HCT116 (cell line): ENCODE measurements around the gene PLEKHO1. TPM values are rescaled to one million over a fixed set of nuclear protein-coding genes. Genes with fewer than 3 reads are reported as not detected.

Experiments used
- ATAC-seq: fragments of 200-7000 bp; cut with Tn5 transposase; 2 replicates; pipeline ENCODE4 v1.9.1; 2020; ENCODE audit warnings: mild to moderate bottlenecking, moderate library complexity
- BruUV-seq: library from RNA; stranded (reverse); fragments of 400-500 nt; replicated peaks from 2 replicates; lab custom pipeline; 2021; lab: Mats Ljungman, UMichigan
- CTCF ChIA-PET: fragments of 300-600 bp; sonication (Branson Sonifier 250); formaldehyde crosslinking; loops from one replicate; lab custom pipeline; 2021; ENCODE audit warnings: antibody characterized with exemption; lab: Charles Lee
- POLR2A ChIA-PET: fragments of 300-600, 350-600 bp; sonication (Branson Sonifier 250); formaldehyde crosslinking; loops from one replicate; lab custom pipeline; 2021; ENCODE audit warnings: antibody characterized with exemption; lab: Charles Lee
- RAD21 ChIA-PET, 2 experiments: fragments of 300-600 bp; sonication (Branson Sonifier 250); formaldehyde crosslinking; loops; one replicate each; lab custom pipeline; 2023; ENCODE audit warnings: low total read pairs in 2 of 2; ENCODE audit not compliant: uncharacterized antibody in 2 of 2, unreplicated experiment in 2 of 2, low non-redundant PET in 1 of 2; lab: Charles Lee
- DNase-seq: peaks from one replicate; pipeline ENCODE4 v3.0.0-alpha.2; 2010; ENCODE audit warnings: low read depth, low spot score
- H2AFZ ChIP-seq: fragments of 200-600 bp; shearing (Covaris generic), sonication (generic); 2 replicates; pipeline ENCODE4 v1.6.1; 2017; ENCODE audit warnings: low read depth, mixed run types, mixed read lengths, antibody characterized with exemption, low read length; ENCODE audit not compliant: poor library complexity, severe bottlenecking
- H3K27ac ChIP-seq: 2 replicates; pipeline ENCODE4 v1.5.1; 2012; ENCODE audit warnings: low read depth, low read length
- H3K27me3 ChIP-seq: fragments of 200-600 bp; sonication (generic); 2 replicates; pipeline ENCODE4 v1.6.1; 2016; ENCODE audit warnings: mixed run types, low read length, mixed read lengths; ENCODE audit not compliant: insufficient read depth
- H3K36me3 ChIP-seq, 2 experiments: fragments of 200-500 bp in 1 of 2; fragments of 200-600 bp in 1 of 2; sonication (Bioruptor generic) in 1 of 2; sonication (generic) in 1 of 2; 2 replicates each; pipeline versions ENCODE4 v1.5.1 to v1.6.1; 2014 to 2016; ENCODE audit warnings: low read length in 2 of 2, inconsistent platforms in 1 of 2, mixed read lengths in 1 of 2, mixed run types in 1 of 2; ENCODE audit not compliant: insufficient read depth in 2 of 2, control insufficient read depth in 1 of 2
- H3K4me1 ChIP-seq, 2 experiments: fragments of 200-600 bp in 1 of 2; sonication (generic) in 1 of 2; 2 replicates each; pipeline versions ENCODE4 v1.5.1 to v1.6.1; 2012 to 2017; ENCODE audit warnings: low read length in 2 of 2, inconsistent platforms in 1 of 2, mild to moderate bottlenecking in 1 of 2, mixed read lengths in 1 of 2, mixed run types in 1 of 2, moderate library complexity in 1 of 2; ENCODE audit not compliant: insufficient read depth in 2 of 2, control insufficient read depth in 1 of 2
- H3K4me2 ChIP-seq: fragments of 200-600 bp; sonication (generic); 2 replicates; pipeline ENCODE4 v1.6.1; 2017; ENCODE audit warnings: mixed run types, low read length, mixed read lengths
- H3K4me3 ChIP-seq, 2 experiments: fragments of 200-600 bp in 1 of 2; sonication (generic) in 1 of 2; replicated peaks in 1 of 2; 2 replicates each; pipeline ENCODE4 v1.5.1; 2011 to 2016; ENCODE audit warnings: low read length in 2 of 2, control low read depth in 1 of 2, low read depth in 1 of 2, mild to moderate bottlenecking in 1 of 2, mixed read lengths in 1 of 2, mixed run types in 1 of 2
- H3K79me2 ChIP-seq: fragments of 200-600 bp; sonication (generic); 2 replicates; pipeline ENCODE4 v1.6.1; 2017; ENCODE audit warnings: mild to moderate bottlenecking, mixed run types, low read length, moderate library complexity, mixed read lengths; ENCODE audit not compliant: insufficient read depth
- H3K9ac ChIP-seq: fragments of 200-600 bp; sonication (generic); 2 replicates; pipeline ENCODE4 v1.6.1; 2016; ENCODE audit warnings: low read length, mixed read lengths
- H3K9me2 ChIP-seq: fragments of 200-600 bp; sonication (generic), shearing (Covaris generic); 2 replicates; pipeline ENCODE4 v1.6.1; 2017; ENCODE audit warnings: mixed run types, mild to moderate bottlenecking, moderate library complexity; ENCODE audit not compliant: insufficient read depth
- H3K9me3 ChIP-seq, 2 experiments: fragments of 200-500 bp in 1 of 2; fragments of 200-600 bp in 1 of 2; sonication (Bioruptor generic) in 1 of 2; sonication (generic) in 1 of 2; 2 replicates each; pipeline ENCODE4 v1.6.1; 2014 to 2017; ENCODE audit warnings: low read length in 2 of 2, mixed read lengths in 2 of 2, inconsistent platforms in 1 of 2, low read depth in 1 of 2, mild to moderate bottlenecking in 1 of 2, mixed run types in 1 of 2, moderate library complexity in 1 of 2; ENCODE audit not compliant: control insufficient read depth in 1 of 2, insufficient read depth in 1 of 2
- H4K20me1 ChIP-seq: fragments of 200-600 bp; sonication (generic), shearing (Covaris generic); 2 replicates; pipeline ENCODE4 v1.6.1; 2017; ENCODE audit warnings: mixed run types, mild to moderate bottlenecking, moderate library complexity; ENCODE audit not compliant: insufficient read depth
- CBX3 ChIP-seq: IDR thresholded peaks from 2 replicates; pipeline ENCODE4 v1.6.1; 2012; ENCODE audit warnings: low read depth
- FOSL1 ChIP-seq: IDR thresholded peaks from 2 replicates; pipeline ENCODE4 v1.6.1; 2012; ENCODE audit warnings: low read depth
- SRF ChIP-seq: IDR thresholded peaks from 2 replicates; pipeline ENCODE4 v1.6.1; 2012; ENCODE audit warnings: low read depth
- YY1 ChIP-seq: IDR thresholded peaks from 2 replicates; pipeline ENCODE4 v1.6.1; 2011; ENCODE audit warnings: low read length, low read depth, moderate library complexity, mild to moderate bottlenecking; ENCODE audit not compliant: insufficient replicate concordance; ENCODE audit errors: extremely low read depth
- ZFX ChIP-seq: fragments of 450-650 bp; IDR thresholded peaks from 2 replicates; pipeline ENCODE4 v1.6.1; 2017
- intact Hi-C: fragments of 100-400 bp; cut with micrococcal nuclease; formaldehyde crosslinking; loops from 2 replicates; pipeline ENCODE4 v1.10.0; 2022
- total RNA-seq: library from RNA; stranded (reverse); gene quantifications from one replicate; pipeline ENCODE4 v1.2.1, GENCODE V29; 2021; ENCODE audit not compliant: unreplicated experiment
- TF ChIP-seq, protein P1 (sequence below): IDR thresholded peaks from 2 replicates; pipeline ENCODE4 v1.6.1; 2012
- TF ChIP-seq, protein P2 (sequence below): IDR thresholded peaks from 2 replicates; pipeline ENCODE4 v1.6.1; 2011; ENCODE audit warnings: mild to moderate bottlenecking, low read length, moderate library complexity; ENCODE audit not compliant: insufficient replicate concordance; ENCODE audit errors: extremely low read depth
- TF ChIP-seq, protein P3 (sequence below): IDR thresholded peaks from 2 replicates; pipeline ENCODE4 v1.6.1; 2012

Gene PLEKHO1
- total RNA-seq, 1 experiment from 2014 or later, result 6.9 TPM

DNA sequence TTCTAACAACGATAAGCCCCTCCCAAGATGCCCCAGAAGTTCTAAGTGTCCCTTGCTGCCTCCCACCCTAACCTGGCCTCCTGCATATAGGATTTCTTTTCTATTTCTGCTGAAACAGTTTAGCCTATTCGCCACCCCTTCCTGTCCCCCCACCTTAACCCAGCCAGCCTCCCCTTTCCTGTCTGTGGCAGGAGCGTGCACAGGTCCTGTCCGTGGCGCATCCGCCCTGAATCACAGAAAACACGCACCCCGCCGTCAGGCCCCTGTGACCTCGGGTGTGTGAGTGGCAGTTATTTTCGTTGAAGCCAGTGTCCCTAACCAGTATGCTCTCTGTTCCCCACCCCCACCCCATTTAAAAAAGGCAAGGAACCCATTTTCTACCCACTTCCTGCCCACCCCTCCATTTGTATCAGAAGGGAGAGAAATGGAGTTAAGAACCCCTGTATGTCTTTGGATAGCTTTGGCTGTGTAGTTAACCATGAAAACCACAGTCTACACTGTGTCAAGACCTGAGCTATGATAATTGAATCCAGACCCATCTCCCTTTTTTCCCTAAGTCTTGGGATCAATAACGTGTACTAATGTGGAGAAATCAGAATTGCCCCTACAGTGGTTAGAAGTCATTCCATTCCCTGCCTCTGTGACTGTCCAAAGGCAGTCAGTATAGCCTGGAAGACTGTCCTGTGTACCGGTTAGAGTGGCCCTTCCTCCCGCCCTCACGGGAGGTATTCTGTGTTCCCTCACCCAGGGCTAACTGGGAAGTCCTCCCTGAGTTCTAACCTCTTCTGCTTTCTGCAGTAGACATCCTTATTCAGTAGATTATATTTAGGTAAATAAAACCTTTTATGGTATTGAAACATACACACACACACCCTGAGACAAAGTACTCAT lies 1.8 kb downstream of the PLEKHO1 start:
- no peaks in the 10 kb centered on the region; a peak in 1 of 4 replicates for H3K36me3 ChIP-seq
- no peaks in the 10 kb centered on the region for H4K20me1 ChIP-seq
- H2AFZ ChIP-seq, result no peak overlapping the region
- no peak overlapping the region for H3K9ac ChIP-seq
- BruUV-seq, result TSS peak; percentile 38
- CTCF ChIA-PET, result no interaction called here
- H3K9me3 ChIP-seq, result no peaks in the 10 kb centered on the region
- POLR2A ChIA-PET, result no interaction called here
- intact Hi-C loops, result no loop called here
- no peaks in the 10 kb centered on the region for H3K27me3 ChIP-seq
- ATAC-seq (no peak), DNase-seq (no peak)
- TF ChIP-seq CBX3 (no peak), FOSL1 (no peak)
- TF ChIP-seq, protein P1, sequence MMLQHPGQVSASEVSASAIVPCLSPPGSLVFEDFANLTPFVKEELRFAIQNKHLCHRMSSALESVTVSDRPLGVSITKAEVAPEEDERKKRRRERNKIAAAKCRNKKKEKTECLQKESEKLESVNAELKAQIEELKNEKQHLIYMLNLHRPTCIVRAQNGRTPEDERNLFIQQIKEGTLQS, result no peak
- H3K79me2 ChIP-seq, result no peaks in the 10 kb centered on the region
- no peak overlapping the region for H3K4me2 ChIP-seq
- RAD21 ChIA-PET, result no interaction called here
- H3K4me3 ChIP-seq, result no peak overlapping the region
- H3K27ac ChIP-seq, result no peak overlapping the region
- peaks cover 6 to 15% of the 10 kb centered on the region in 2 experiments; a peak in 3 of 4 replicates for H3K4me1 ChIP-seq
- H3K9me2 ChIP-seq, result no peaks in the 10 kb centered on the region

DNA sequence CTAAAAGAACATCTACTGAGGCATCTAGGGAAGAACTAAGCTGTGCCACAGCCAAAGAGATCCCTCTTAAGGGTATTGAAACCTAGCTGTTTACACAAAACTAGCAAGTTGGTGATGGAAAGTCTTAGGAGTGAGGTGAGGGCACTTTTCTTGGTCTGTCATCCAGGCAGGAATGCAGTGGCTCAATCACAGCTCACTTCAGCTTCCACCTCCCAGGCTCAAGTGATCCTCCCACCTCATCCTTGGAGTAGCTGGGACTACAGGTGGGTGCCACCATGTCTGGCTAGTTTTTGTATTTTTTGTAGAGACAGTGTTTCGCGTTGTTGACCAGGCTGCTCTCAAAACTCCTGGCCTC lies 2.4 kb downstream of the PLEKHO1 start:
- Histone ChIP-seq H3K27ac (no peak overlapping the region), H3K4me3 (no peak overlapping the region), H3K27me3 (no peaks in the 10 kb centered on the region), H4K20me1 (no peaks in the 10 kb centered on the region), H3K79me2 (no peaks in the 10 kb centered on the region), H2AFZ (no peak overlapping the region), H3K4me2 (no peak overlapping the region), H3K36me3 (no peaks in the 10 kb centered on the region; a peak in 2 of 4 replicates), H3K4me1 (peaks cover 6 to 17% of the 10 kb centered on the region in 2 experiments; a peak in 3 of 4 replicates), H3K9me2 (no peaks in the 10 kb centered on the region), H3K9me3 (no peaks in the 10 kb centered on the region), H3K9ac (no peak overlapping the region)
- ATAC-seq, result no peak
- ChIA-PET CTCF (no interaction called here), POLR2A (no interaction called here), RAD21 (no interaction called here)
- no TSS peak for BruUV-seq
- no peak for DNase-seq
- intact Hi-C loops, result no loop called here
- no peak for TF ChIP-seq YY1
- no peak for TF ChIP-seq ZFX
- no peak for TF ChIP-seq SRF
- TF ChIP-seq, protein P2, sequence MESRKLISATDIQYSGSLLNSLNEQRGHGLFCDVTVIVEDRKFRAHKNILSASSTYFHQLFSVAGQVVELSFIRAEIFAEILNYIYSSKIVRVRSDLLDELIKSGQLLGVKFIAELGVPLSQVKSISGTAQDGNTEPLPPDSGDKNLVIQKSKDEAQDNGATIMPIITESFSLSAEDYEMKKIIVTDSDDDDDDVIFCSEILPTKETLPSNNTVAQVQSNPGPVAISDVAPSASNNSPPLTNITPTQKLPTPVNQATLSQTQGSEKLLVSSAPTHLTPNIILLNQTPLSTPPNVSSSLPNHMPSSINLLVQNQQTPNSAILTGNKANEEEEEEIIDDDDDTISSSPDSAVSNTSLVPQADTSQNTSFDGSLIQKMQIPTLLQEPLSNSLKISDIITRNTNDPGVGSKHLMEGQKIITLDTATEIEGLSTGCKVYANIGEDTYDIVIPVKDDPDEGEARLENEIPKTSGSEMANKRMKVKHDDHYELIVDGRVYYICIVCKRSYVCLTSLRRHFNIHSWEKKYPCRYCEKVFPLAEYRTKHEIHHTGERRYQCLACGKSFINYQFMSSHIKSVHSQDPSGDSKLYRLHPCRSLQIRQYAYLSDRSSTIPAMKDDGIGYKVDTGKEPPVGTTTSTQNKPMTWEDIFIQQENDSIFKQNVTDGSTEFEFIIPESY, result no peak
- TF ChIP-seq CBX3, result no peak
- TF ChIP-seq, protein P3, sequence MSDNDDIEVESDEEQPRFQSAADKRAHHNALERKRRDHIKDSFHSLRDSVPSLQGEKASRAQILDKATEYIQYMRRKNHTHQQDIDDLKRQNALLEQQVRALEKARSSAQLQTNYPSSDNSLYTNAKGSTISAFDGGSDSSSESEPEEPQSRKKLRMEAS, result no peak
